KOPT-K1 (cell line): ENCODE measurements around the gene TRIM37.
"Not testable (repeated sequence)": the region's sequence is repeated elsewhere in the genome, so short reads cannot be mapped to it uniquely, and the experiment has no call there.

Experiments used
- H3K27ac ChIP-seq: fragments of 200-600 bp; sonication (generic); 2 replicates; pipeline ENCODE4 v1.5.1; 2016; ENCODE audit warnings: antibody characterized with exemption, mild to moderate bottlenecking, low read depth, low read length; ENCODE audit not compliant: poor library complexity, severe bottlenecking
- H3K36me3 ChIP-seq: fragments of 200-600 bp; sonication (generic); 2 replicates; pipeline ENCODE4 v1.5.1; 2017; ENCODE audit warnings: antibody characterized with exemption, mild to moderate bottlenecking, low read length, moderate library complexity; ENCODE audit not compliant: insufficient read depth
- H3K9me3 ChIP-seq: fragments of 200-600 bp; sonication (generic); 2 replicates; pipeline ENCODE4 v1.5.1; 2017; ENCODE audit warnings: antibody characterized with exemption, low read length, mild to moderate bottlenecking; ENCODE audit not compliant: insufficient read depth, poor library complexity, severe bottlenecking

The TRIM37 gene

GRCh38 chr17:58970609-58971450, 135.8 kb downstream of the TRIM37 start:
- H3K9me3 ChIP-seq, result no peaks in the 10 kb centered on the region

GRCh38 chr17:58969612-58970011, 137.1 kb downstream of the TRIM37 start:
- Histone ChIP-seq H3K9me3 (no peaks in the 10 kb centered on the region), H3K27ac (no peak overlapping the region), H3K36me3 (no peaks in the 10 kb centered on the region)

More at GRCh38 chr17:58970609-58971450, 135.8 kb downstream of the TRIM37 start:
- no peaks in the 10 kb centered on the region for H3K36me3 ChIP-seq
- no peak overlapping the region for H3K27ac ChIP-seq

GRCh38 chr17:58969156-58969555, 137.5 kb downstream of the TRIM37 start:
- Histone ChIP-seq H3K36me3 (no peaks in the 10 kb centered on the region), H3K9me3 (no peaks in the 10 kb centered on the region), H3K27ac (no peak overlapping the region)

GRCh38 chr17:58968426-58969061, 138.1 kb downstream of the TRIM37 start:
- Histone ChIP-seq H3K9me3 (no peaks in the 10 kb centered on the region), H3K27ac (no peak overlapping the region), H3K36me3 (no peaks in the 10 kb centered on the region)

GRCh38 chr17:58966208-58966607, 140.5 kb downstream of the TRIM37 start:
- Histone ChIP-seq H3K9me3 (no peaks in the 10 kb centered on the region), H3K27ac (no peak overlapping the region), H3K36me3 (no peaks in the 10 kb centered on the region)

GRCh38 chr17:58965221-58965620, 141.5 kb downstream of the TRIM37 start:
- H3K27ac ChIP-seq, result no peak overlapping the region
- H3K36me3 ChIP-seq, result no peaks in the 10 kb centered on the region
- no peaks in the 10 kb centered on the region for H3K9me3 ChIP-seq

- Histone ChIP-seq H3K27ac (no peak overlapping the region), H3K9me3 (no peaks in the 10 kb centered on the region), H3K36me3 (no peaks in the 10 kb centered on the region)
These were observed 146.6 kb downstream of the TRIM37 start for GRCh38 chr17:58960068-58960467.

GRCh38 chr17:58957725-58958073, 149.0 kb downstream of the TRIM37 start:
- not testable (repeated sequence) for H3K9me3 ChIP-seq, H3K27ac ChIP-seq, H3K36me3 ChIP-seq

GRCh38 chr17:58956997-58957724, 149.5 kb downstream of the TRIM37 start:
- Histone ChIP-seq H3K9me3 (peaks cover 8% of the 10 kb centered on the region), H3K36me3 (no peaks in the 10 kb centered on the region), H3K27ac (no peak overlapping the region)

- not testable (repeated sequence) for H3K27ac ChIP-seq, H3K36me3 ChIP-seq
- peaks cover 33% of the 10 kb centered on the region for H3K9me3 ChIP-seq
These were observed 152.3 kb downstream of the TRIM37 start for GRCh38 chr17:58954358-58954757.

- H3K27ac ChIP-seq, result no peak overlapping the region
- peaks cover 35% of the 10 kb centered on the region for H3K9me3 ChIP-seq
- H3K36me3 ChIP-seq, result no peaks in the 10 kb centered on the region
These were observed 158.9 kb downstream of the TRIM37 start for GRCh38 chr17:58947824-58948223.

GRCh38 chr17:58947411-58947810, 159.3 kb downstream of the TRIM37 start:
- Histone ChIP-seq H3K9me3 (peaks cover 34% of the 10 kb centered on the region), H3K36me3 (no peaks in the 10 kb centered on the region), H3K27ac (no peak overlapping the region)

GRCh38 chr17:58944166-58944565, 162.5 kb downstream of the TRIM37 start:
- no peak overlapping the region for H3K27ac ChIP-seq
- H3K36me3 ChIP-seq, result no peaks in the 10 kb centered on the region

GRCh38 chr17:58936295-58936694, 170.4 kb downstream of the TRIM37 start:
- Histone ChIP-seq H3K9me3 (no peaks in the 10 kb centered on the region), H3K27ac (no peak overlapping the region), H3K36me3 (no peaks in the 10 kb centered on the region)

More at GRCh38 chr17:58944166-58944565, 162.5 kb downstream of the TRIM37 start:
- H3K9me3 ChIP-seq, result peaks cover 5% of the 10 kb centered on the region

- no peaks in the 10 kb centered on the region for H3K9me3 ChIP-seq
- H3K36me3 ChIP-seq, result no peaks in the 10 kb centered on the region
- no peak overlapping the region for H3K27ac ChIP-seq
These were observed 173.7 kb downstream of the TRIM37 start for GRCh38 chr17:58932956-58933355.
